H9 (cell line): ENCODE results near the gene STX8. TPM values are rescaled to one million over a fixed set of nuclear protein-coding genes. Genes with fewer than 3 reads are reported as not detected.

Experiments
- DNase-seq: peaks from one replicate; pipeline ENCODE4 v3.0.0-alpha.2; 2017
- H2AFZ ChIP-seq: one replicate; pipeline ENCODE4 v1.6.1; 2013; ENCODE audit warnings: mild to moderate bottlenecking, low read length, control low read depth, moderate library complexity
- H2AK5ac ChIP-seq: 2 replicates; pipeline ENCODE4 v1.6.1; 2013; ENCODE audit warnings: low read length, control low read depth, mixed read lengths; ENCODE audit not compliant: insufficient read length
- H2BK120ac ChIP-seq: one replicate; pipeline ENCODE4 v1.6.1; 2013; ENCODE audit warnings: low read depth, mild to moderate bottlenecking, low read length, control low read depth, inconsistent platforms; ENCODE audit not compliant: poor library complexity, severe bottlenecking
- H2BK12ac ChIP-seq: 2 replicates; pipeline ENCODE4 v1.6.1; 2013; ENCODE audit warnings: low read length, control low read depth, mixed read lengths, low read depth; ENCODE audit not compliant: insufficient read length
- H2BK15ac ChIP-seq: 2 replicates; pipeline ENCODE4 v1.6.1; 2013; ENCODE audit warnings: low read depth, low read length, control low read depth
- H2BK20ac ChIP-seq: one replicate; pipeline ENCODE4 v1.6.1; 2013; ENCODE audit warnings: low read depth, mild to moderate bottlenecking, low read length, control low read depth, inconsistent platforms; ENCODE audit not compliant: poor library complexity, severe bottlenecking
- H2BK5ac ChIP-seq: 2 replicates; pipeline ENCODE4 v1.6.1; 2013; ENCODE audit warnings: low read length, control low read depth, mixed read lengths; ENCODE audit not compliant: insufficient read length
- H3K14ac ChIP-seq: 2 replicates; pipeline ENCODE4 v1.6.1; 2013; ENCODE audit warnings: low read length, control low read depth; ENCODE audit not compliant: insufficient read depth
- H3K18ac ChIP-seq: 2 replicates; pipeline ENCODE4 v1.6.1; 2013; ENCODE audit warnings: low read depth, mild to moderate bottlenecking, mixed read lengths, low read length, control low read depth; ENCODE audit not compliant: insufficient read length
- H3K23ac ChIP-seq: 2 replicates; pipeline ENCODE4 v1.6.1; 2013; ENCODE audit warnings: low read length, control low read depth, mixed read lengths, low read depth; ENCODE audit not compliant: insufficient read length
- H3K23me2 ChIP-seq: 2 replicates; pipeline ENCODE4 v1.6.1; 2013; ENCODE audit warnings: low read depth, mild to moderate bottlenecking, mixed read lengths, low read length, control low read depth; ENCODE audit not compliant: insufficient read length, poor library complexity, severe bottlenecking
- H3K27ac ChIP-seq: 2 replicates; pipeline ENCODE4 v1.5.1; 2013; ENCODE audit warnings: low read length, control low read depth, mixed read lengths, low read depth; ENCODE audit not compliant: insufficient read length
- H3K27me3 ChIP-seq: 2 replicates; pipeline ENCODE4 v1.6.1; 2013; ENCODE audit warnings: low read length, control low read depth, inconsistent platforms; ENCODE audit not compliant: insufficient read depth
- H3K4ac ChIP-seq: 2 replicates; pipeline ENCODE4 v1.6.1; 2013; ENCODE audit warnings: low read depth, mild to moderate bottlenecking, control low read depth, inconsistent platforms, low read length, moderate library complexity
- H3K4me1 ChIP-seq: 2 replicates; pipeline ENCODE4 v1.6.1; 2013; ENCODE audit warnings: low read length, control low read depth, inconsistent platforms; ENCODE audit not compliant: insufficient read depth
- H3K4me2 ChIP-seq: 2 replicates; pipeline ENCODE4 v1.6.1; 2013; ENCODE audit warnings: low read length, control low read depth, mixed read lengths; ENCODE audit not compliant: insufficient read length, insufficient read depth
- H3K56ac ChIP-seq: 2 replicates; pipeline ENCODE4 v1.6.1; 2013; ENCODE audit warnings: low read depth, mild to moderate bottlenecking, mixed read lengths, low read length, control low read depth; ENCODE audit not compliant: insufficient read length
- H3K79me1 ChIP-seq: 2 replicates; pipeline ENCODE4 v1.6.1; 2013; ENCODE audit warnings: low read depth, mild to moderate bottlenecking, moderate library complexity, low read length, control low read depth, inconsistent platforms; ENCODE audit not compliant: insufficient read depth, poor library complexity, severe bottlenecking
- H3K79me2 ChIP-seq: 2 replicates; pipeline ENCODE4 v1.6.1; 2013; ENCODE audit warnings: low read length, control low read depth, inconsistent platforms; ENCODE audit not compliant: insufficient read depth
- H3K9ac ChIP-seq: 2 replicates; pipeline ENCODE4 v1.6.1; 2013; ENCODE audit warnings: low read length, control low read depth, mixed read lengths; ENCODE audit not compliant: insufficient read length; ENCODE audit errors: extremely low read depth
- H3K9me3 ChIP-seq: one replicate; pipeline ENCODE4 v1.6.1; 2013; ENCODE audit warnings: low read depth, low read length, inconsistent platforms; ENCODE audit not compliant: control insufficient read depth
- H3T11ph ChIP-seq: one replicate; pipeline ENCODE4 v1.6.1; 2013; ENCODE audit warnings: mild to moderate bottlenecking, low read length, control low read depth, inconsistent platforms
- H4K20me1 ChIP-seq: one replicate; pipeline ENCODE4 v1.6.1; 2013; ENCODE audit not compliant: control insufficient read depth, insufficient read length, insufficient read depth
- H4K5ac ChIP-seq: 2 replicates; pipeline ENCODE4 v1.6.1; 2013; ENCODE audit warnings: low read depth, mild to moderate bottlenecking, mixed read lengths, low read length, control low read depth; ENCODE audit not compliant: insufficient read length
- H4K8ac ChIP-seq: replicated peaks from 2 replicates; pipeline ENCODE4 v1.6.1; 2013; ENCODE audit warnings: low read length, control low read depth, mixed read lengths, low read depth; ENCODE audit not compliant: insufficient read length
- H4K91ac ChIP-seq: 2 replicates; pipeline ENCODE4 v1.6.1; 2013; ENCODE audit warnings: low read depth, mild to moderate bottlenecking, moderate library complexity, mixed read lengths, low read length, control low read depth; ENCODE audit not compliant: insufficient read length
- H3K27ac Mint-ChIP-seq, 3 experiments: 2 replicates in 2 of 3; 3 replicates in 1 of 3; pipeline ENCODE4 v1.8.0; 2020 to 2021; ENCODE audit warnings: mixed read lengths in 3 of 3, mild to moderate bottlenecking in 1 of 3, moderate library complexity in 1 of 3
- H3K27me3 Mint-ChIP-seq: 2 replicates; pipeline ENCODE4 v1.8.0; 2021; ENCODE audit warnings: low read depth, mild to moderate bottlenecking, moderate library complexity, mixed read lengths
- H3K36me3 Mint-ChIP-seq, 3 experiments: 2 replicates in 2 of 3; 3 replicates in 1 of 3; pipeline ENCODE4 v1.8.0; 2020 to 2021; ENCODE audit warnings: low read depth in 3 of 3, mixed read lengths in 3 of 3; ENCODE audit not compliant: insufficient read depth in 1 of 3
- H3K4me1 Mint-ChIP-seq, 2 experiments: 2 replicates each; pipeline ENCODE4 v1.8.0; 2020; ENCODE audit warnings: mixed read lengths in 2 of 2
- H3K4me3 Mint-ChIP-seq, 2 experiments: 2 replicates in 1 of 2; 3 replicates in 1 of 2; pipeline ENCODE4 v1.8.0; 2020 to 2021; ENCODE audit warnings: mild to moderate bottlenecking in 2 of 2, mixed read lengths in 2 of 2, moderate library complexity in 1 of 2
- H3K9me3 Mint-ChIP-seq, 2 experiments: 2 replicates in 1 of 2; 3 replicates in 1 of 2; pipeline ENCODE4 v1.8.0; 2020; ENCODE audit warnings: mild to moderate bottlenecking in 2 of 2, mixed read lengths in 2 of 2, moderate library complexity in 1 of 2
- WGBS: extraction: QIAGEN DNeasy Blood & Tissue Kit; methylation state at CpG from one replicate; pipeline ENCODE4 v1.1.7; 2013; ENCODE audit warnings: missing lambda C conversion rate, low lambda C conversion rate, mixed read lengths; ENCODE audit not compliant: insufficient read length; ENCODE audit errors: extremely low coverage; 5-methylcytosine and 5-hydroxymethylcytosine counted together
- total RNA-seq: library from RNA; stranded (reverse); gene quantifications from 2 replicates; pipeline ENCODE4 v1.2.1, GENCODE V29; 2021
- TF ChIP-seq, protein P1 (sequence below): fragments of 200-600 bp; sonication (generic); conservative IDR thresholded peaks from 3 replicates; pipeline ENCODE4 v1.8.0; 2021; ENCODE audit warnings: antibody characterized with exemption, mild to moderate bottlenecking

Gene STX8
- total RNA-seq, 1 experiment from 2014 or later, result 55.1 TPM

DNA sequence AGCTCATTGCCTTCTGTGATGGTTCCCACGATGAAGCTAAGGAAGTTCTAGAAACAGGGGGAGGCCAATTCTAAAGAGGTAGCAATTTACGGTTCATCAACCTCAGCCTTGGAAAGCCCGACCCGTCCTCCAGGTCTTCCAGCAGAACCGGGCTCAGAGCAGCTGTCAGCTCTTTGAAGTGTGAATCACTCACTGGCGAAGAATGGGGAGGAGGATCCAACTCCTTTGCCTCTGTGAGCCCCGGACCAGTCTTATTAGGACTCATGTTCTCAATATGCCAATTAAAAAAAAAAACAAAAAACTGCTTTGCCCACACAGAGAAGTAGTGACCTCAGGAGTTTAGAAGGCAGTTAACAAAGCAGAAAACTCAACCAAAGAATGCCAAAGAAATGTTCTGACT, 31.4 kb downstream of the STX8 start:
- no peak overlapping the region for H2BK20ac ChIP-seq
- H3K9me3 ChIP-seq, result no peaks in the 10 kb centered on the region
- H3K27ac Mint-ChIP-seq, result no peak overlapping the region
- H2BK15ac ChIP-seq, result no peak overlapping the region
- no peak overlapping the region for H3T11ph ChIP-seq
- H4K20me1 ChIP-seq, result no peaks in the 10 kb centered on the region
- H3K4ac ChIP-seq, result no peak overlapping the region
- H3K79me2 ChIP-seq, result no peaks in the 10 kb centered on the region
- H3K4me1 ChIP-seq, result no peaks in the 10 kb centered on the region
- H3K36me3 Mint-ChIP-seq, result peaks cover 0 to 9% (median 6%) of the 10 kb centered on the region in 3 experiments; a peak in 5 of 7 replicates
- no peaks in the 10 kb centered on the region for H3K9me3 Mint-ChIP-seq
- H3K14ac ChIP-seq, result no peak overlapping the region
- no peaks in the 10 kb centered on the region for H3K79me1 ChIP-seq
- no peak overlapping the region for H3K27ac ChIP-seq
- WGBS, result no CpG with 5 or more reads among the region's 7 CpGs
- no peaks in the 10 kb centered on the region for H3K27me3 ChIP-seq
- no peaks in the 10 kb centered on the region for H3K27me3 Mint-ChIP-seq
- H4K8ac ChIP-seq, result no peak overlapping the region
- no peak overlapping the region for H3K4me3 Mint-ChIP-seq
- H3K4me2 ChIP-seq, result no peak overlapping the region
- no peak overlapping the region for H2BK12ac ChIP-seq
- H4K91ac ChIP-seq, result no peak overlapping the region
- no peak overlapping the region for H2BK120ac ChIP-seq
- no peak overlapping the region for H3K18ac ChIP-seq
- no peak for DNase-seq
- no peaks in the 10 kb centered on the region for H3K4me1 Mint-ChIP-seq
- H3K23ac ChIP-seq, result no peak overlapping the region
- H3K56ac ChIP-seq, result no peak overlapping the region
- no peak overlapping the region for H2BK5ac ChIP-seq
- H3K23me2 ChIP-seq, result no peaks in the 10 kb centered on the region
- no peak overlapping the region for H2AK5ac ChIP-seq
- H4K5ac ChIP-seq, result no peak overlapping the region
- H3K9ac ChIP-seq, result no peak overlapping the region
- no peak overlapping the region for H2AFZ ChIP-seq
- TF ChIP-seq, protein P1, sequence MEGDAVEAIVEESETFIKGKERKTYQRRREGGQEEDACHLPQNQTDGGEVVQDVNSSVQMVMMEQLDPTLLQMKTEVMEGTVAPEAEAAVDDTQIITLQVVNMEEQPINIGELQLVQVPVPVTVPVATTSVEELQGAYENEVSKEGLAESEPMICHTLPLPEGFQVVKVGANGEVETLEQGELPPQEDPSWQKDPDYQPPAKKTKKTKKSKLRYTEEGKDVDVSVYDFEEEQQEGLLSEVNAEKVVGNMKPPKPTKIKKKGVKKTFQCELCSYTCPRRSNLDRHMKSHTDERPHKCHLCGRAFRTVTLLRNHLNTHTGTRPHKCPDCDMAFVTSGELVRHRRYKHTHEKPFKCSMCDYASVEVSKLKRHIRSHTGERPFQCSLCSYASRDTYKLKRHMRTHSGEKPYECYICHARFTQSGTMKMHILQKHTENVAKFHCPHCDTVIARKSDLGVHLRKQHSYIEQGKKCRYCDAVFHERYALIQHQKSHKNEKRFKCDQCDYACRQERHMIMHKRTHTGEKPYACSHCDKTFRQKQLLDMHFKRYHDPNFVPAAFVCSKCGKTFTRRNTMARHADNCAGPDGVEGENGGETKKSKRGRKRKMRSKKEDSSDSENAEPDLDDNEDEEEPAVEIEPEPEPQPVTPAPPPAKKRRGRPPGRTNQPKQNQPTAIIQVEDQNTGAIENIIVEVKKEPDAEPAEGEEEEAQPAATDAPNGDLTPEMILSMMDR, result no peak
